ENCODE measurements around the gene ATP10A.
"Not testable (repeated sequence)": the region's sequence is repeated elsewhere in the genome, so short reads cannot be mapped to it uniquely, and the experiment has no call there.

Gene ATP10A

DNA sequence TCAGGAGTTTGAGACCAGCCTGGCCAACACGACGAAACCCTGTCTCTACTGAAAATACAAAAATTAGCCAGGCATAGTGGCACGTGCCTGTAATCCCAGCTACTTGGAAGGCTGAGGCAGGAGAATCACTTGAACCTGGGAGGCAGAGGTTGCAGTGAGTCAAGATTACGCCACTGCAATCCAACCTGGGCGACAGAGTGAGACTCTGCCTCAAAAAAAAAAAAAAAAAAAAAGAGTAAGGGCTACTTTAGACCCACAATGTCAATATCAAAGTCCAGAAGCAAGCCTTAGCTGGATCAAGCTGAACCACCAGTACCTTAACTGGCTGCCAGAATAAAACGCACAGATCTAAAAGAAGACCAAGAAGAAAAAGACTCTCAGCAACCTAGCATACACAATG lies 17.8 kb upstream of the ATP10A start:
- DNase-seq, result not testable (repeated sequence)

DNA sequence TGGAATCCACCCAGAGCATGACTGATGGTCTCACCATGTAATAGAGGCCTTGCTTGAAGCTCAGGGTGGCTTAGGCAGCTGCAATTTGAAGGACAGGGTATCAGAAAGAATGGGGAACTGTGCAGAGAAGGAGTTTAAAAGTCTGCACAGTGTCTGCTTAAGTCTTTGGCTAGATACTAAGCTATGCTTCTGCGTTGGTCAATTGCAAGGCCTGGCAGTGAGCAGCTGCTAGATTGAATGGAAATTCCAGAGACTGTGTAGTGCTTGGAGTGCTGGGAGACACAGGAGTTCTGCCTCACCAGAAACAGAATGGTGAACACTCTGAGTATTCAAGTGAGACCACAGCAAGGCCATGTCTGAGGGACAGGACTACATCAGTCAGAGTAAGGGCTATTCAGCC lies 17.3 kb upstream of the ATP10A start:
- DNase-seq, result no peak

DNA sequence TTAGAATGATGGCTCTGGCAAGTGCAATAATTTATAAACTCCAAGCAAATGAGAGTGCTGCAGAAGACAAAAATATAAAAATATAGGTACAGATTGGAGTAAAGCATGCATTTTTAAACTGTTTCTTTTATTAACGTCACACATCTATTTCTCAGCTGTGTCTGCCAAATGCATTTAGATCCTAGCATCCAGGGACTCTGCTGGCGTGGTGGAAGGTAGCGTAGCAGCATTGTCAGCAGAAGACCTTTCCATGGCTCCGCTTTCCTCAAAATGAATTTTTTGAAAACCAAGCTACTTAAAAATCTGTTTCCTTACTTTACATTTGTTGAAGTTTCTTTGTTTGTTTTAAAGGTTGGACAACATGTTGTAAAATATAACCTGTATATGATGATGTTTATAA lies 16.3 kb upstream of the ATP10A start:
- no peak for DNase-seq

DNA sequence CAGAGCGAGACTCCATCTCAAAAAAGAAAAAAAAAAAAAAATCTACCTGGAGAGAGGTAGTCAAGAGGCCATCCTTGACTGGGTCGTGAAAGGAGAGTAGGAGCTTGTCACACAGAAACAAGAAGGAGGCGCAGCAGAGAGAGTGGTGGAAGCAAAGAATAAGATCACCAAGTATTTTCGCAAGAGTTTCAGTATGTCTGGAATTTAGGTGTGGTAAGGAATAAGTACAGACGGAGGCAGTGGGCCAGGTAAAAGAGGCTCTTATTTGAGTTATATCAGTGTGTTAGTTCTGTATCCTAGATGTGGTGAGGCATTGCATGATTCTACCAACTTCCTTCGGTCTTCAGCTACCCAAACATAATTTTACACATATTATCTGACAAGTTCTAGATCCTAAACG lies 14.6 kb upstream of the ATP10A start:
- DNase-seq, result no peak

DNA sequence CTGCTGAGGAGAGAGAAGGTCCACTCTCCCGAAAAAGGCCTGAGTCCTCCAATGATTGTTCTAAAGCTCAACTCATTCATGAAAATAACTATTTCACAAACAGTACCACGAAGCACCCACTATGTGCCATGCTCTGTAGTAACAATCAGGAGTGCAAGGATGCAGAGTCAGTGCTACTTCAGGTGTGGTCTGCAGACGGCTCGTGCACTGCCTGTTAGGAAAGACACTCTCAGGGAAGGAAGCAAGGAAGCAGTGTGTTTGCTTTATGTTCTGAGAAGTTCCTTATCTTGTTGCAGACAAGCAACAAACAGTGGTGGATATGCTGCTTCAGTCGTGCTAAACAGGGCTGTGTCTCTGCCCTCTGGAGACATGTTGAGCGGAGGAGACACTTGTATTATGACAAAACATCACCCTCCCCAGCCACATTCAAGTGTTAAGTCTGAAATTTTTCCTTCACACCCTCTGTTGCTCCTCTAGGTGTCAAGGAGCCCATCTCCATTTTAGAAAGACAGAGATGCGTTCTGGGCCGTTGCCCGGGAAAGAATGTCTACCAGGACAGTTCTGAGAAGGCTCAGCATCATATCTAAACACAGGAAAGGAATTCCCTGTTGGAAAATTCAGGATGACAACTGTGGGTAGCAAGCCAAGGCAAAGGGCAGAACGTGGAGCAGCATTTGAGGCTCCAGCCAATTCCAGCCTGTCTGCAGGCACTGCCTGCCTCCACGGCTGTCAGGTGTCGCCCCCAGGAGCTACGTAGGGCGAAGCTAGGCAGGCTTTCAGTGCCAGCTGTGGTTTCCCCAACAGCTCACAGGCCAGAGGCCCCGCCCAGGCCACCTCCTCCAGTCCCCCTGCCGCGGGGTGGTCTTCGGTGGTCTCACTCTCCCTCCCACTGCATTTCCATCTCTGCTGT lies 13.4 kb upstream of the ATP10A start:
- no peak for DNase-seq

DNA sequence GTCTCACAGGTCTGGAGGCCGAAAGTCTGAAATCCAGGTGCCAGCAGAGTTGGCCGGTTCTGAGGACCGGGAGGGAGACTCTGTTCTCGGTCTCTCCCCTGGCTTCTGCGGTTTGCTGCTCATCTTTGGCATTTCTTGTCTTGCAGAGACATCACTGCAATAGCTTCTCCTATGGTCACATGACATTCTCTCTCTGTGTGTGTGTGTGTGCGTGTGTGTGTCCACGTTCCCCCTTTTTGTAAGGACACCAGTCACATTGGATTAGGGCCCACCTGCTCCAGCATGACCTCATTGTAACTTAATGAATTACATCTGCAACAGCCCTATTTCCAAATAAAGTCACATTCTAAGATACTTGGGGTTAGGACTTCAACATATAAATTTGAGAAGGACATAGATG lies 12.4 kb upstream of the ATP10A start:
- DNase-seq, result no peak

DNA sequence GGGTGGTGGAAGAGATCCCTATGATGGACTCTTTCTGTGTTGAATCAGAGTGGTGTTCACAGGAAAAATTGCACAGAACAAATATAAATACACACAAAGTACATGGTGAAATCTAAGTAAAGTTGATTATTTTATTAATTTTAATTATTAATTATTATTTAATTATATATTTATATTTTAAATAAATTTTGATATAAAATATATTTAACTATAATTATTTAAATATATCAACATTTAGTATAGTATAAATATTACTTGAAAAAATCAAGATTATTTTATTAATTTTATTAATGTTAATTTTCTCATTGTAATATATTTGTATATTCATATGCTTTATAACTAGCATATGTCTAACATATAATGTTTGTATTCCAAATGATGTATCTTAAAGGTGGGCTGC lies 11.3 kb upstream of the ATP10A start:
- no peak for DNase-seq

DNA sequence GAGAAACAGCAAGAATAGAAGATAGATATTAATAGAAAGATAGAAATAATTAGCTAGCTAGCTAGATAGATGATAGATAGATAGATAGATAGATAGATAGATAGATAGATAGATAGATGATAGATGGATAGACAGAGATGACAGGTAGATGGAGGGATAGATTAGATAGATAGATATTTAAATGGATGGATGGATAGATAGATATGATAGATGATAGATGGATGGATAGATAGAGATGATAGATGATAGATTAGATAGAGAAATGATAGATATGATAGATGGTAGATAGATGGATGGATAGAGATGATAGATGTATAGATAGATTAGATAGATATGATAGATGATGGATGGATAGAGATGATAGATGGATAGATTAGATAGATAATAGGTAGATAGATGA lies 8.3 kb upstream of the ATP10A start:
- no peak for DNase-seq

DNA sequence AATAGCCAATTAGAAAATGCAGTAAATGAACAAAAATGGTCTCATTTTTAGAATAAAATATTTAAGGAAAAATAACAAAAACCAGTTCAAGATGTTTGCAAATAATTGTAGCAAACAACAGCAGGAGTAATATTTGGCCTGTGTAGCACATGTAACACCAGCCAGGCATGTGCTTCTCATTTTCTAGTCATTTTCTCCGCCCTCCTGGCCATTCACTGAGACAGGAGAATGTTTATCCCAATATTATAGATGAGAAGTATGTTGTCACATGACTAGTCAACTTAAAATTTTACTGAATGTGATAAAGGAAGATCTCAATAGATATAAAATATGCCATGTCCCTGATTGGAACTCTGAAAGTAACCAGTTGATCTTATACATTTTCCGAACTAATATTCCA lies 7.8 kb upstream of the ATP10A start:
- DNase-seq, result no peak

DNA sequence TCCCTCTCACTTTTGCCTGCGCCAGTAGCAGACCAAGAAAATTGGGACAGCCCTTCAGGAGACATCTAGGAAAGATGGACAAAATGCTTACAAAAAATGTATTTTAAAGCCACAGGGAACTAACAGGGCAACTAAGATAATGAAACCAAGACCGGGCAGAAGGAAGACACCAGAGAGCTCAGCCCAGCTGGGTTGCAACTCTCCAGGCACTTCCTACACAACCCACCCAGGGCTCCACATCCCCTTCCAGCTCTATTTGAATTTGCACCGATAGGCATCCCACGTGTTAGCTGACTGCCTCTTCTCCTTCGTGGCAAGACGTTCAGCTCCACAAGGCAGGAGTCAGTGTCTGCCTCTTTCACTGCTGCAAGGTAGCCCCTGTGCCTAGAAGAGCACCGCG lies 6.6 kb upstream of the ATP10A start:
- no peak for DNase-seq

DNA sequence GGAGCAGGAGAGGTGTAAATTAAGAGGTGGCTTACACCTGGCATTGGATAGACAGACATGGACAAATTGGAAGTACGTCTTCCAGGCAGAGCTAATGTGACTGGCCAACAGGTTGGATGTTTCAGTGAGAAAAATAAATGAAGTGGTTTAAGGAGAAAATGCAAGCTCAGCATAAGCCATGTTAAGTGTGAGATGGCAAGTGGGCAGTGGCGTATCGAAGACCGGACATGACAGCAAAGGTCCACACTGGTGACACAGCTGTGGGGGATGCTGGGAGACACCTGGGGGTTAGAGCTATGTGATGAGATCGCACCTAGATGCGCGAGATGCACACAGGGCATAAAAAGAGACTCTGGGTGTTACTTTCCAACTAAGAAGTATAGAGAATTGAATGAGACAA lies 3.7 kb upstream of the ATP10A start:
- DNase-seq, result no peak

DNA sequence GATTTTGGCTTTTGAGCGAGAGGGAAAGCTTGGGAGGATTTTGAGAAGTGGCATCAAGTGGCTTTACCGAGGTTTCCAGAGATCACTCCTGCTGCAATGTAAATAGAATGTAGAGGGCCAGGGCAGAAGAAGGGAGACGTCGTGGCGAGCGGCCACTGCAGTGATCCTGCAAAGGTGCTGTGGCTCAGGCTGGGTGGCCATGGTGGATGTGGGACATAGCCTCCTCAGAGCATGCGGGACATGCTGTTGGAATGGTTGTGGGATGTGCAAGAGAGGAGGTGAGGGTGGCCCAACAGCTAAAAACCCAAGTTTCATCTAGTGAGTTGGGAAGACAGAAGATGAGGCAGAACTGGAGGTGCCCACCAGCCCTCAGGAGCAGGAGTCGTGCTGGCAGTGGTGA lies 3.1 kb upstream of the ATP10A start:
- no peak for DNase-seq

DNA sequence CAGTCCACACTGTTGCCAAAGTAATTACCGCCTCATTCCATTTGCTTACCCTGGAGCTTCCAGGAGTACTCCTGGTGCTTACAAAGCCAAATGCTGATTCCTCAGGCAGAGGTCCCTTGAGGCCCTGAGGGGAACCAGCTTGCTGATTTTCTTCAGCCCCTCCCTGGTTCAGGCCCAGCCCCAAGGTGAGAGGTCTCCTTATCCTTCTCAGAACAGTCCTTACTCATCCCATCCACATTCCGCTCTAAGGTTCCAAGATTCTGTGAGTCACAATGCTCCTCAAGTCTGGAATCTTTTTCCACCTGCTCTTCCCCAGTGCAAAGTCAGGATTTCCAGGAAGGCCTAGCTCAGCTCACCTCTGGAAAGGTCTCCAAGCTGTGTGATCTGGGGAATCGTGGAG lies 1.8 kb upstream of the ATP10A start:
- no peak for DNase-seq

DNA sequence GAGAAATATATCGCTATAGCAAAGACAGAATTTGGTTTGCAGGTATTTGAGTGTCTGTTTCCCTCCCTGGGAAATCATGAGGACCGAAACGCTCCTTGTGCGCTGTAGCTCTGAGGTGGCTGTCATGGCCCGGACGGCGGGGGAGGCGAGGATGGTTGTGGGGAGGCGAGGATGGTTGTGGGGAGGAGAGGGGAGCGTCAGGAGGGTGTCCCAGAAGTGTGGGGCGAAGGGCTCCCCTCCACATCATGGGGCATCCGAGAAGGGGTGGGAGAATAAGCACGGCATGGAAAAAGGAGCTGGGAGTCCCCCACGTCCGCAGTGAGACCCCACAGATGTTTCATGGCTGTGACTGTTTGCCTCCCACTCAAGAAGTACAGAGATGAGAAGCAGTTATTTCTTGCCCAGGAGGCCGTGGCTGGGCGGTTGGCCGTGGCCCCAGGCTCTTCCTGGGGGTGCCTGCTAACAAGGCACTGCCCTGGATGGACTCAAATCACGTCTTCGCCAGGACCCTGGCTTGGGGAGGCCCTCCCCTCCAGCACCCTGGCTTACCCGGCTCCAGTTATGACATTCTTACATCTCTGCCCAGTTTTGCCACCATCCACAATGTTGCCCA lies 947 bp upstream of the ATP10A start:
- DNase-seq, result no peak

DNA sequence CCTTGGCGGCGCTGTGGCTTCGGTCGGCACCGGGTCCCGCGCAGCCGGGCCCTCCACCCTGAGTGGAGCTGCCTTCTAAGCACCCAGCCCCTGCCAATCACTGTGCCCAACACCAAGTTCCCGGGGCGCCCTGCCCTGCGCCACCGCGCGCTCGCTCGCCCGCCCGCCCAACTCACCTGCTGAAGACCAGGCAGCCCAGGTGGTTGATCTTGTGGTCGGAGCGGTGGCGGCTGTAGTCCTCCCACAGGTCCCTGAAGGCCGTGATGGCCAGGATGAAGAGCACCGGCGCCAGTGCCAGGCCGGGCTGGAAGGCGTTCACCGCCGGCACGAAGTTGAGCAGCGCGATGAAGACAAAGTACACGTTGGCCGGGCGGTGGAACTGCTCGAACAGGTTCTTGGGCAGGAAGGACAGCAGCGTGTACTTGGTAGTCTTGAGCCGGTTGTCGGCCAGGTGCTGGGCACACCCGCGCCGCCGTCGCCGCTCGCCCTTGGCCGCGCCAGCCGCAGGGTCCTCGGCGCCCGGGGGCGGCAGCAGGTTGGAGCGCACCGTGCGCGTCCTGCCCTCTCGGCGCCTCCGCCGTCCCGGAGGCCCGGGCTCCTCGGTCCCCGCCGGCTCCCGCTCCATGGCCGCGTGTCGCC lies 536 bp downstream of the ATP10A start:
- no peak for DNase-seq

DNA sequence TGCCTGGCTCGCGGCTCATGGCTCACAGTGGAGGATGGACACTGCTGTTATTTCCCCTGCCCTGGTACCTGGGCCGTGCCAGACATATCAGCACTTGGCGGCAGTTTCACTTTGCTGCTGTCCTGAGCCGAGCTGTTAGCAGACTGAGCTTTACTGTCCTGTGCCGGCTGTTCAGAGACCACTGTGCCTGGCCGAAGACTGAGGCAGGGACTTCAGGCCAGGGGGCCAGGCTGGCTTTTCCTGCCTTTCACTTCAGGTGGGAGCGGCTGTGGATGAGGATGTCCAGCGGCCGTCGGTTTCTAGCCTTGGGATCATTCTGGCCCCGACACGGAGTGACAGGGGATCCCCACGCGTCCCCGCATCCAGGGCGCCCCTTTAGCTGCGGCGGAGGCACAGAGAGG lies 1.1 kb downstream of the ATP10A start:
- no peak for DNase-seq

DNA sequence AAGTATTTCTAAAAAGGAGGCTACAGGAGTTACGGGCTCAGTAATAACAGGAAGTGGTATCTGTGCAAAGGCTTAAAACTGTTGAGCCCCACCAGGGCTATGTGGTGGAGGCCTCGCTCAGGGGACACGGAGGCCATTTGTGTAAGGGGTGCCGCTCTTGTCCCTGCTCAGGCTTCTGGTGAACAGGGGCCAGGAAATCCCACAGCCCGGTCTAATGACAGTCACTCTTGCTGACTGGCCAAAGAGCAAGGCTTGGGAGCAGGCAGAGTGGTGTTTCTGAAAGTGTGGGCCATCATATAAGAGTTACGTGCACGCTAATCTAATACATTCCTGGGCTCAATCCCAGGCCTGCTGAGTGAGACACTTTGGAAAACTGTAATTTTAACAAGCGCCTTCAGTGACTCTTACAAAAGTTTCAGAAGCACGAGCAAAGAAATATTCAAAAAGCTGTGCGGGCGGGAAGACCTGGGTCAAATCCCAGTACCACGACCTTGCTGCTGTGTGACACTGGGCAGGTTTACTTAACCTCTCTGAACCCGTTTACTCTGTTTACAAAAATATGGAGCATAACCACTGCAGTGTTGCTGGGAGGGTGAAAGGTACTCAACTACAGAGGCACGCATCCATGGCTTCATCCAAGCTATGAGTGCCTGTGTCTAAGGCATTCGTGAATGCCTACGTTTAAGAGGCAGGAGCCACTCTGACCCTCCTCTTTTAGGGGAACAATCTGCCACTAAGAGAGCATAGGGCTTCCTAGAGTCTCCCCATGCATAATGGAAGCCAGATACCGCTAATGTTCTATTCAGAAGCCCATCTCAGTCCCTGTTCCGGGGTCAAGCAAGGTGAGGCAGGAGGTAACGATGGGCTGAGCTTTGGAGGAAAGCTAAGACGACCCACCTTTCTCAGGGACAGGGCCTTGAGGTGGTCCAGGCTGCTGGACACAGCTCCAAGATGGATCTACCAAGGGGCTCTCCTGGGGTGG lies 2.0 kb downstream of the ATP10A start:
- DNase-seq, result no peak

DNA sequence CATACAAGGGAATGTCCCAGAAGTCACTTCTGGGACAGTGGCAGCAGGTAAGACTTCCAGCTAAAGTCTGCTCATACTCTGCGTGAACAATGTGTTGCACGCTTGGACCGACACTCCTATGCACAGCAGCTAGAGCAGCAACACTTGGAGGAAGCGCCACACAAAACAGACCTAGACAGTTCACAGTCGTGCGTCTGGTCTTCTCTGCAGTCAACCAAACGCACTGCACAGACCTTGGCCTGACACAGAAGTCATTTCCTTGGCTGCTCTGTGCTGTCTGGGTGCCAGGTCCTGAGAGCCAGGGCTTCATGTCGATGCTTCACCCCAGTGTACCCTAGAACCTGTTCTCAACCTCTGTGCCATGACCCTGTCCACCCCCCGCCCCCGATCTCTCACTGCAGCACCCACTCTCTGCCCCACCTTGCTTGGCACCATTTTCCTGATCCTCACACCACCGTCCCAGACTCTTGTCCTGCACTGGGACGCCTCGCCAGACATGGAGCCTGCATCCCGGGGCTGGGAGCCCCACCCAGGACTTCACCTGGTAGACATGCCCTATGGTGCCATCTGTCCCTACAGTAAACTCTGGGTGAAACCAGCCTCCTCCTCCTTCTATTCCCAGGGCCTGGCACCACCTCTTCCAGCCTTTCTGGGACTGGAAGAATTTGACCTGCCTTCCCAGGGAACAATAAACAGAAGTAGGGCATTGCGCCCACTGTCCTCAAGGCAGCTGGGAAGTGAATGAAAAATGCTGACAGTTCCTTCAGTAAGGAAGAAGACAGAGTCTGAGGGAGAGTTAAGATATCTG lies 3.1 kb downstream of the ATP10A start:
- no peak for DNase-seq

DNA sequence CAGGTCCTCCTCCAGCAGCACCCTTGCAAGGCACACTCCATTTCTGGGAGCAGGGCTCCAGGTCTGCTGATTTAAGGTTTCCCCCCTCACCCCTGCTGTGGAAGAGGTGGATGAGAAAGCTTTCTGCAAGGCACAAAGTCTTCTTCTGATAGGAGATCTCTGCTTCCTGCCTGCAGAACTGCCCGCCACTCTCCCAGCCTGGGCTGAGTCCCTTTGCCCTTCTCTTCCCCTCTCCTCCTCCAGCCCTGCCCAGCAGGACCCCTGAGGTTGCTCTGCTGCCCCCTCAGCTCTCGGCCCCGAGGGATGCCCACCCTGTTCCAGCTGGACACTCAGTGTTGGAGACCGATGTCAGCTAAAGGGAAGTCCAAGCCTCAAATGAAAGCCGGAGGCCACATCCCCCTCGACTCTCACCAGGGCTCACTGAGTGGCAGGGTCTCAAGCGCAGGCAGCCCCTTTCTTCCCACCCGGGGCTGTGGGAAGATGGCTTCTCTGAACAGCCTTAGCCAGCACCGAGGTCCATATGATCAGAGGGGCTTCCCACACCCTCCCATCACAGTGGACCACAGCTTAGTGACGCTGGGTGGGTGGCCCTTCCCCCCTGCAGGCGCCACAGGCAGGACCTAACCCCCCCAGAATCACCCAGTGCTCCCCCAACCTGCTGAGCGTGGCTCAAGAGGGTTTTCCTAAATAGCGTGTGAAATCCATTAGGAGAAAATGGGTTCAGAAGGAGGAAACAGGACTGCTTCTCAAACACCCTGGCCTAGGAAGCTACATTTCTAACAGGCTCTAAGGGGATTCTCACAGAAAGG lies 4.0 kb downstream of the ATP10A start:
- no peak for DNase-seq

DNA sequence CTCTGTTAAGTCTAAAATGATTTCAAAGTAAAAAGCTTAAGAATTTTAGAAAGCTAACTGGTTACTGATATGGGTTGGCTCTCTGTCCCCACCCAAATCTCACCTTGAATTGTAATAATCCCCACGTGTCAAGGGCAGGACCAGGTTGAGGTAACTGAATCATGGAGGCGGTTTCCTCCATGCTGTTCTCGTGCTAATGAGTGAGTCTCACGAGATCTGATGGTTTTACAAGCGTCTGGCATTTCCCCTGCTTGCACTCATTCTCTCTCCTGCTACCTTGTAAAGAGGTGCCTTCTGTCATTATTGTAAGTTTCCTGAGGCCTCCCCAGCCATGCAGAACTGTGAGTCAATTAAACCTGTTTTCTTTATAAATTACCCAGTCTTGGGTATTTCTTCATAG lies 7.1 kb downstream of the ATP10A start:
- not testable (repeated sequence) for DNase-seq

All from COR-L47 (cell line).